ENCODE results near the gene MEIOB.
"Not testable (repeated sequence)": the region's sequence is repeated elsewhere in the genome, so short reads cannot be mapped to it uniquely, and the experiment has no call there.

The MEIOB gene

GRCh38 chr16:1877089-1877488 lies 5.1 kb upstream of the MEIOB start:
- DNase-seq = no peak

GRCh38 chr16:1876468-1876867 lies 4.5 kb upstream of the MEIOB start:
- no peak for DNase-seq

GRCh38 chr16:1876066-1876465 lies 4.1 kb upstream of the MEIOB start:
- DNase-seq = not testable (repeated sequence)

- no peak for DNase-seq
These were observed 2.9 kb upstream of the MEIOB start for GRCh38 chr16:1874854-1875253.

GRCh38 chr16:1870365-1871082 lies 1.4 kb downstream of the MEIOB start:
- DNase-seq = no peak

- DNase-seq = no peak
These were observed 5.9 kb downstream of the MEIOB start for GRCh38 chr16:1865902-1866690.

GRCh38 chr16:1863681-1864460 lies 8.1 kb downstream of the MEIOB start:
- DNase-seq = no peak

GRCh38 chr16:1862394-1862793 lies 9.6 kb downstream of the MEIOB start:
- DNase-seq = no peak

- no peak for DNase-seq
These were observed 10.2 kb downstream of the MEIOB start for GRCh38 chr16:1861730-1862129.

GRCh38 chr16:1859650-1860049 lies 12.3 kb downstream of the MEIOB start:
- DNase-seq = no peak

- DNase-seq = no peak
These were observed 13.6 kb downstream of the MEIOB start for GRCh38 chr16:1858189-1858865.

- DNase-seq = no peak
These were observed 14.4 kb downstream of the MEIOB start for GRCh38 chr16:1857433-1858097.

- DNase-seq = no peak
These were observed 20.2 kb downstream of the MEIOB start for GRCh38 chr16:1851793-1852192.

- DNase-seq = no peak
These were observed 21.0 kb downstream of the MEIOB start for GRCh38 chr16:1850981-1851380.

GRCh38 chr16:1846416-1846815 lies 25.5 kb downstream of the MEIOB start:
- no peak for DNase-seq

- DNase-seq = no peak
These were observed 26.0 kb downstream of the MEIOB start for GRCh38 chr16:1845985-1846384.

GRCh38 chr16:1839554-1839953 lies 32.4 kb downstream of the MEIOB start:
- no peak for DNase-seq

GRCh38 chr16:1834096-1834495 lies 37.9 kb downstream of the MEIOB start:
- no peak for DNase-seq

- DNase-seq = no peak
These were observed 39.0 kb downstream of the MEIOB start for GRCh38 chr16:1832838-1833454.

GRCh38 chr16:1831186-1832075 lies 40.5 kb downstream of the MEIOB start:
- no peak for DNase-seq

GRCh38 chr16:1830213-1830612 lies 41.8 kb downstream of the MEIOB start:
- no peak for DNase-seq

Measured in DMS 273 treated with DMSO at 0.1 percent for 48 hours (cell line).